ENCODE results near the gene OOSP4B.

GRCh38 chr11:59968395-59968783 lies 48.6 kb upstream of the OOSP4B start:
- no peak for TF ChIP-seq EZH2 (IDR thresholded peaks at IDR 0.05; ENCODE audit: borderline replicate concordance, low read depth, low read length, severe bottlenecking)
- no peak for TF ChIP-seq CTCF (IDR thresholded peaks at IDR 0.05; ENCODE audit: borderline replicate concordance, extremely low read depth, low read length, poor library complexity, severe bottlenecking)
